ENCODE data around the gene GNPDA2.
A peak's percentile ranks its signal among the peaks of the same experiment; 100 is the strongest.

Gene GNPDA2

GRCh38 chr4:44678094-44679041, 48.0 kb downstream of the GNPDA2 start, which contains the start of gene GUF1:
Gene GUF1 (plus strand): TSS chr4:44678420. CDS start chr4:44678623, 203 bp downstream.
- peak; percentile 72 for DNase-seq

DNA sequence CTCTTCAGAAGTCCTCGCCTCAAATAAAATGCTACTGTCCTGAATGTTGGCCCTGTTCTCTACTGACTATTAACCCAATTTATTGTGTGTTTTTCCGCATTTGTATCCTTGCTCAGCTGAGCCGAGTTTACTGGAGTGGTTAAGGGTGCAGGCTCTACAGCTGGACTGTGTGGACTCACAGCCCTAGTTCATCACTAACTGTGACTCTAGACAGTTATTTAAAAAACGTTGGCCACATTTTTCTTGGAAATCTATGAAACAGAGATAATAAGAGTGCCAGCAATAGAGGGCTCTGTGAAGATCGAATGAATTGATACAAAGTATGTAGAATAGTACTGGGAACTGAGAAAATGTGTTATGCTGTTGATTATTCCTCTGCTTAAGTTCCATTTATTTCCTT, 51.0 kb downstream of the GNPDA2 start:
- no peak for DNase-seq

DNA sequence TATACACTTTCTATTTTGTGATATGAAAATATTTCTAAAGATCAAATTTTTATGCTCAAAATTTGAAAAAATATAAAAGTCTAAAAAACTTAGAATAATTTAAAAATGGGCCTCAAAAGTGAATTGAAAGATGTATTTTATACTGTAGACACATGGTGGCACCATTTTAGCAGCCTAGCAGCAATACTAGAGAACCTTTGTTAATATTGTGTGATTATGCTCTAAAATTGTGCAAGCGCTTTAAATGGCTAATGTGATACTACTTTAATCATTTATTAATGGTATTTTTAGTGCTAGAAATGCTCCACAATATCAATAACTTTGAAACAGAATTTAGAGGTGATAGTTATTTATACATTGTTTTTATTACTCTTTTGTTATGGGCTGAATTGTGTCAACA, 51.9 kb downstream of the GNPDA2 start:
- DNase-seq: no peak

- no peak for DNase-seq
These were observed 54.7 kb downstream of the GNPDA2 start for GRCh38 chr4:44671636-44672035.

DNA sequence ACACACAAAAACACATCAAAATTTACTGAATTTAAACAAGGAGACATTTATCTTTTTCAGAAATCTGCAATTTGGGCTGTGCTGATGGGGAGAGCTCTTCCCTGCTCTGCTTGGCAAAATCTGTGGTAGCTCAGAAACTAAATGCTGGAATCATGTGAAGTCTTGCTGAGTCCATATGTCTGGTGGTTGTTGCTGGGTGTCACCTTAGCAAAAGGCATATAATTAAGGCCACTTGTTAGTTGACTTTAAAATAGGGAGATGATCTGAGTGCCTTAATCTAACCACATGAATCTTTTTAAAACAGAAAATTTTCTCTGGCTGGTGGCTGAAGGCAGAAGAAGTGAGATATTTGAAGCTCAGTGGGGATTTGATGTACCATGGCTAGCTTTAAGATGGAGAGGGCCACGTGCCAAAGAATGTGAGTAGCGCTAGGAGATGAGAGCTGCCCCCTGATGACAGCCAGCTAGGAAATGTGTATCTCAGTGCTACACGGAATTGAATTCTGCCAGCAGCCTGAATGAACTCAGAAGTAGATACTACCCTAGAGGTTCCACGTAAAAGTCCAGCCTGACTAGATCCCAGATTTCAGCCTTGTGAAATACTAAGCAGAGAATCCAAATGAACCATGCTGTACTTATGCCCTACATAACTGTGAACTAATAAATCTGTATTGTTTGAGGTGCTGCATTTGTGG, 55.7 kb downstream of the GNPDA2 start:
- no peak for DNase-seq

- DNase-seq: no peak
These were observed 57.8 kb downstream of the GNPDA2 start for GRCh38 chr4:44668526-44668925.

GRCh38 chr4:44663539-44664263, 62.7 kb downstream of the GNPDA2 start:
- DNase-seq: no peak

DNA sequence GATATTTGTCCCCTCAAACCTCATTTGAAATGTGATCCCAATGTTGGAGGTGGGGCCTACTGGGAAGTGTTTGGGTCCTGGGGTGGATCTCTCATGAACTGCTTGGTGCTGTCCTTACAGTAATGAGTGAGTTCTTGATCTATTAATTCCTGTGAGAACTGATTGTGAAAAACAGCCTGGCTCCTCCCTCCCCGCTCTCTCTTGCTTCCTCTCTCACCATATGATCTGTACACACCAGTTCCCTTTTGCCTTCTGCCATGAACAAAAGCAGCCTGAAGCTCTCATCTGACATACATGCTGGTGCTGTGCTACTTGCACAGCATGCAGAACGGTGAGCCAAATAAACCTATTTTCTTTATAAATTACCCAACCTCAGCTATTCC, 63.7 kb downstream of the GNPDA2 start:
- DNase-seq: no peak

DNA sequence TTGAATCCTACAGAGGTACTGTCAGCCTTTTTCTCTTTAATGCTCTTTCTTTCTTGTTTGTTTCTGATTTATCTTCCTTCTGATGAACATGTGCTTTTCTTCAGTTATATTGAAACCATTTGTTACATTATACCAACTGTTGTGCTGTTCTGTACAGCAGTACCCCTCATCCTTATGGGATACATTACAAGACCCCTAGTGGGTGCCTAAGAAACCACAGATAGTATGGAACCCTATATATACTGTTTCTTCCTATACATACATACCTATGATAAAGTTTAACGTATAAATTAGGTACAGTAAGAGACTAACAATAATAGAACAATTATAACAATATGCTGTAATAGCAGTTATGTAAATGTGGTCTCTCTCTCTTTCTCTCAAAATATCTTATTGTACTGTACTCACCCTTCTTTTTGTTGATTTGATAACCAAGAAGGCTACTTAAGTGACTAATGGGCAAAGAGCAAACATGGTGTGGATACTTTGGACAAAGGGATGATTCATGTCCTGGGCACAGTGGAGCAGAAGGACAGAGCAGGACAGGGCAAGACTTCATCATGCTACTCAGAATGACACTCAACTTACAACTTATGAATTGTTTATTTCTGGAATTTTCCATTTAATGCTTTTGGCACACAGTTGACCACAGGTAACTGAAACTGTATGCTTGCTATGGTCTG, 64.3 kb downstream of the GNPDA2 start:
- DNase-seq: no peak

GRCh38 chr4:44660396-44660795, 66.0 kb downstream of the GNPDA2 start:
- no peak for DNase-seq

- DNase-seq: no peak
These were observed 74.4 kb downstream of the GNPDA2 start for GRCh38 chr4:44652002-44652401.
